Endothelial cell of umbilical vein (primary cell): ENCODE results near the gene U2AF2. TPM values are rescaled to one million over a fixed set of nuclear protein-coding genes. Genes with fewer than 3 reads are reported as not detected.

Experiments
- BruUV-seq: library from RNA; stranded (reverse); fragments of 400-500 nt; replicated peaks from 2 replicates; lab custom pipeline; 2021; lab: Mats Ljungman, UMichigan
- CTCF ChIA-PET: fragments of 300-600, 350-600 bp; sonication (Branson Sonifier 250); formaldehyde crosslinking; loops from one replicate; lab custom pipeline; 2021; ENCODE audit warnings: antibody characterized with exemption, inconsistent platforms; lab: Charles Lee
- POLR2A ChIA-PET: fragments of 300-600, 350-600 bp; sonication (Branson Sonifier 250); formaldehyde crosslinking; loops from one replicate; lab custom pipeline; 2021; ENCODE audit warnings: antibody characterized with exemption, inconsistent platforms; lab: Charles Lee
- DNase-seq: peaks from one replicate; pipeline ENCODE4 v3.0.0-alpha.2; 2011; ENCODE audit warnings: low read depth, low spot score
- FAIRE-seq: peaks from 2 replicates; lab custom pipeline; 2011; peaks lifted over from hg19 to GRCh38; lab: Jason Lieb, UNC
- H2AFZ ChIP-seq: 2 replicates; pipeline ENCODE4 v1.6.0; 2012; ENCODE audit warnings: low read depth, low read length, control low read depth, inconsistent platforms
- H3K27ac ChIP-seq: 2 replicates; pipeline ENCODE4 v1.5.1; 2011; ENCODE audit warnings: low read depth, mild to moderate bottlenecking, control low read depth, low read length, moderate library complexity; ENCODE audit not compliant: insufficient read depth
- H3K27me3 ChIP-seq, 2 experiments: 2 replicates each; pipeline versions ENCODE4 v1.6.0 to v1.6.1; 2011; ENCODE audit warnings: low read length in 2 of 2, mixed read lengths in 1 of 2; ENCODE audit not compliant: control insufficient read depth in 2 of 2, insufficient read depth in 2 of 2
- H3K36me3 ChIP-seq, 2 experiments: 2 replicates in 1 of 2; 3 replicates in 1 of 2; pipeline ENCODE4 v1.5.1; 2011; ENCODE audit warnings: low read length in 2 of 2, mild to moderate bottlenecking in 1 of 2, moderate library complexity in 1 of 2; ENCODE audit not compliant: control insufficient read depth in 2 of 2, insufficient read depth in 2 of 2; ENCODE audit errors: extremely low read depth in 1 of 2
- H3K4me1 ChIP-seq: 3 replicates; pipeline ENCODE4 v1.5.1; 2011; ENCODE audit warnings: mild to moderate bottlenecking, low read length; ENCODE audit not compliant: control insufficient read depth, insufficient read depth; ENCODE audit errors: extremely low read depth
- H3K4me2 ChIP-seq: 2 replicates; pipeline ENCODE4 v1.6.1; 2011; ENCODE audit warnings: low read length, control low read depth, mixed read lengths; ENCODE audit not compliant: insufficient read depth
- H3K4me3 ChIP-seq, 3 experiments: fragments of 200-600 bp in 1 of 3; sonication (generic), shearing (Covaris generic) in 1 of 3; replicated peaks in 1 of 3; 2 replicates each; pipeline ENCODE4 v1.5.1; 2011 to 2016; ENCODE audit warnings: control low read depth in 3 of 3, low read length in 3 of 3, mild to moderate bottlenecking in 2 of 3, inconsistent platforms in 1 of 3, low read depth in 1 of 3, moderate library complexity in 1 of 3; ENCODE audit not compliant: insufficient read depth in 1 of 3
- H3K79me2 ChIP-seq: 2 replicates; pipeline ENCODE4 v1.6.0; 2012; ENCODE audit warnings: low read length, inconsistent platforms; ENCODE audit not compliant: control insufficient read depth, insufficient read depth
- H3K9ac ChIP-seq: replicated peaks from 2 replicates; pipeline ENCODE3; 2011; ENCODE audit warnings: low read length, control low read depth; ENCODE audit not compliant: insufficient read depth; ENCODE audit errors: extremely low read depth
- H3K9me1 ChIP-seq: replicated peaks from 3 replicates; pipeline ENCODE4 v1.6.0; 2011; ENCODE audit warnings: mild to moderate bottlenecking, low read length; ENCODE audit not compliant: control insufficient read depth, insufficient read depth; ENCODE audit errors: extremely low read depth
- H3K9me3 ChIP-seq: replicated peaks from 2 replicates; pipeline ENCODE4 v1.5.1; 2012; ENCODE audit warnings: low read length, inconsistent platforms; ENCODE audit not compliant: control insufficient read depth, insufficient read depth
- H4K20me1 ChIP-seq: replicated peaks from 2 replicates; pipeline ENCODE3; 2011; ENCODE audit warnings: mild to moderate bottlenecking, low read length; ENCODE audit not compliant: control insufficient read depth, insufficient read depth; ENCODE audit errors: extremely low read depth
- EZH2 ChIP-seq: IDR thresholded peaks from 2 replicates; pipeline ENCODE4 v1.6.1; 2012; ENCODE audit warnings: borderline replicate concordance, low read depth, mild to moderate bottlenecking, moderate library complexity, low read length, inconsistent platforms; ENCODE audit not compliant: severe bottlenecking
- FOS ChIP-seq: IDR thresholded peaks from 2 replicates; pipeline ENCODE4 v1.6.1; 2011; ENCODE audit warnings: mild to moderate bottlenecking, low read length, moderate library complexity, borderline replicate concordance; ENCODE audit not compliant: insufficient read depth
- GATA2 ChIP-seq: IDR thresholded peaks from 2 replicates; pipeline ENCODE4 v1.7.0; 2011; ENCODE audit warnings: low read depth, mild to moderate bottlenecking, moderate library complexity, mixed read lengths, low read length; ENCODE audit not compliant: insufficient read length, insufficient read depth
- JUN ChIP-seq: IDR thresholded peaks from 2 replicates; pipeline ENCODE4 v1.6.1; 2011; ENCODE audit warnings: borderline replicate concordance, low read depth; ENCODE audit not compliant: insufficient read length, insufficient read depth
- MYC ChIP-seq: IDR thresholded peaks from one replicate; pipeline ENCODE4 v1.6.1; 2011; ENCODE audit warnings: mild to moderate bottlenecking, low read depth, low read length
- POLR2A ChIP-seq: IDR thresholded peaks from 2 replicates; pipeline ENCODE4 v1.6.1; 2012; ENCODE audit warnings: low read depth, mild to moderate bottlenecking, control low read depth, low read length
- POLR2AphosphoS5 ChIP-seq: IDR thresholded peaks from 2 replicates; pipeline ENCODE4 v1.6.1; 2012; ENCODE audit warnings: low read depth, mild to moderate bottlenecking, control low read depth, low read length, moderate library complexity; ENCODE audit not compliant: insufficient read depth
- dilution Hi-C: fragments of 300-500 bp; cut with MboI; formaldehyde crosslinking; loops from one replicate; pipeline ENCODE4 v1.15.0; 2019; ENCODE audit warnings: low sequenced_read_pairs; ENCODE audit not compliant: extremely low pct_ligation_motif_present
- intact Hi-C: fragments of 100-400 bp; cut with micrococcal nuclease; formaldehyde crosslinking; loops from one replicate; pipeline ENCODE4 v1.10.0; 2022
- polyA plus RNA-seq, 4 experiments: library from polyadenylated mRNA; depleted of rRNA in 3 of 4; stranded (reverse) in 3 of 4; unstranded in 1 of 4; fragments of >200 nt; gene quantifications; 2 replicates each; pipeline versions ENCODE4 v1.2.1 to v1.2.3, GENCODE V29; 2011 to 2012; ENCODE audit warnings: missing spikeins in 1 of 4
- total RNA-seq: library from RNA; stranded (reverse); gene quantifications from 2 replicates; pipeline ENCODE4 v1.2.3, GENCODE V29; 2021
- TF ChIP-seq, protein P1 (sequence below), 2 donors: IDR thresholded peaks; 1 replicate in 1 of 2; 2 replicates in 1 of 2; pipeline ENCODE4 v1.5.1; 2011; ENCODE audit warnings: low read length in 2 of 2, mild to moderate bottlenecking in 2 of 2, moderate library complexity in 2 of 2, control low read depth in 1 of 2, inconsistent platforms in 1 of 2, low read depth in 1 of 2; ENCODE audit not compliant: insufficient read depth in 1 of 2; ENCODE audit errors: extremely low read depth in 1 of 2
- TF ChIP-seq, protein P2 (sequence below): IDR thresholded peaks from 2 replicates; pipeline ENCODE4 v1.6.1; 2011; ENCODE audit not compliant: insufficient read depth, insufficient read length

The U2AF2 gene
- total and polyA plus RNA-seq, 2 donors (not counting 3 experiments of a cell fraction or from before 2014, with no cell fraction given): 183 to 259 TPM

- Histone ChIP-seq H3K27ac (no peak overlapping the region), H3K9me3 (no peaks in the 10 kb centered on the region), H3K4me1 (peaks cover 8% of the 10 kb centered on the region), H3K36me3 (peaks cover 7 to 48% of the 10 kb centered on the region in 2 experiments), H3K79me2 (peaks cover 65% of the 10 kb centered on the region), H2AFZ (no peak overlapping the region), H3K4me2 (no peak overlapping the region), H3K4me3 (no peak overlapping the region), H3K9ac (no peak overlapping the region), H3K9me1 (no peaks in the 10 kb centered on the region), H4K20me1 (no peaks in the 10 kb centered on the region), H3K27me3 (no peaks in the 10 kb centered on the region)
- FAIRE-seq (no peak), DNase-seq (no peak)
- intact Hi-C loops: no loop called here
- TF ChIP-seq, protein P1, sequence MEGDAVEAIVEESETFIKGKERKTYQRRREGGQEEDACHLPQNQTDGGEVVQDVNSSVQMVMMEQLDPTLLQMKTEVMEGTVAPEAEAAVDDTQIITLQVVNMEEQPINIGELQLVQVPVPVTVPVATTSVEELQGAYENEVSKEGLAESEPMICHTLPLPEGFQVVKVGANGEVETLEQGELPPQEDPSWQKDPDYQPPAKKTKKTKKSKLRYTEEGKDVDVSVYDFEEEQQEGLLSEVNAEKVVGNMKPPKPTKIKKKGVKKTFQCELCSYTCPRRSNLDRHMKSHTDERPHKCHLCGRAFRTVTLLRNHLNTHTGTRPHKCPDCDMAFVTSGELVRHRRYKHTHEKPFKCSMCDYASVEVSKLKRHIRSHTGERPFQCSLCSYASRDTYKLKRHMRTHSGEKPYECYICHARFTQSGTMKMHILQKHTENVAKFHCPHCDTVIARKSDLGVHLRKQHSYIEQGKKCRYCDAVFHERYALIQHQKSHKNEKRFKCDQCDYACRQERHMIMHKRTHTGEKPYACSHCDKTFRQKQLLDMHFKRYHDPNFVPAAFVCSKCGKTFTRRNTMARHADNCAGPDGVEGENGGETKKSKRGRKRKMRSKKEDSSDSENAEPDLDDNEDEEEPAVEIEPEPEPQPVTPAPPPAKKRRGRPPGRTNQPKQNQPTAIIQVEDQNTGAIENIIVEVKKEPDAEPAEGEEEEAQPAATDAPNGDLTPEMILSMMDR (IDR thresholded peaks at IDR 0.05; ENCODE audit: extremely low read depth in 1 of 2, insufficient read depth in 1 of 2, low read depth in 1 of 2, low read length in 2 of 2): no peak
- TF ChIP-seq POLR2A: no peak
- TF ChIP-seq JUN: no peak
- no peak for TF ChIP-seq EZH2
- TF ChIP-seq, protein P2, sequence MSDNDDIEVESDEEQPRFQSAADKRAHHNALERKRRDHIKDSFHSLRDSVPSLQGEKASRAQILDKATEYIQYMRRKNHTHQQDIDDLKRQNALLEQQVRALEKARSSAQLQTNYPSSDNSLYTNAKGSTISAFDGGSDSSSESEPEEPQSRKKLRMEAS: no peak
- no peak for TF ChIP-seq MYC
- no peak for TF ChIP-seq FOS
- no peak for TF ChIP-seq GATA2
- TF ChIP-seq POLR2AphosphoS5: no peak
- dilution Hi-C loops: no loop called here
- no TSS peak for BruUV-seq
- POLR2A ChIA-PET: no interaction called here
- CTCF ChIA-PET: interaction anchor here (1.9 kb wide), 1 partner anchor 12 kb away, joined by 6 read pairs; no protein-coding TSS in a partner anchor
These were observed 28.8 kb downstream of the U2AF2 start for GRCh38 chr19:55683449-55684261.
